Measurements from ENCODE around the gene MYH14.
"Not testable (repeated sequence)": the region's sequence is repeated elsewhere in the genome, so short reads cannot be mapped to it uniquely, and the experiment has no call there.

The MYH14 gene

GRCh38 chr19:50320051-50320450, 116.6 kb downstream of the MYH14 start:
- DNase-seq (ENCODE audit: low spot score): no peak

GRCh38 chr19:50320596-50320995, 117.2 kb downstream of the MYH14 start:
- DNase-seq (ENCODE audit: low spot score): no peak

GRCh38 chr19:50321831-50322230, 118.4 kb downstream of the MYH14 start:
- no peak for DNase-seq (ENCODE audit: low spot score)

GRCh38 chr19:50322234-50322633, 118.8 kb downstream of the MYH14 start:
- no peak for DNase-seq (ENCODE audit: low spot score)

- DNase-seq (ENCODE audit: low spot score): no peak
These were observed 119.7 kb downstream of the MYH14 start for GRCh38 chr19:50322931-50323781.

GRCh38 chr19:50323782-50324133, 120.3 kb downstream of the MYH14 start:
- no peak for DNase-seq (ENCODE audit: low spot score)

GRCh38 chr19:50324331-50324730, 120.9 kb downstream of the MYH14 start:
- DNase-seq (ENCODE audit: low spot score): no peak

- DNase-seq (ENCODE audit: low spot score): peak; percentile 85
These were observed 122.1 kb downstream of the MYH14 start for GRCh38 chr19:50325310-50326100.

- DNase-seq (ENCODE audit: low spot score): no peak
These were observed 122.8 kb downstream of the MYH14 start for GRCh38 chr19:50326101-50326664.

GRCh38 chr19:50327013-50327412, 123.6 kb downstream of the MYH14 start:
- no peak for DNase-seq (ENCODE audit: low spot score)

- DNase-seq (ENCODE audit: low spot score): no peak
These were observed 124.2 kb downstream of the MYH14 start for GRCh38 chr19:50327461-50328223.

- no peak for DNase-seq (ENCODE audit: low spot score)
These were observed 124.9 kb downstream of the MYH14 start for GRCh38 chr19:50328224-50328872.

- DNase-seq (ENCODE audit: low spot score): no peak
These were observed 125.4 kb downstream of the MYH14 start for GRCh38 chr19:50328873-50329145.

- no peak for DNase-seq (ENCODE audit: low spot score)
These were observed 125.9 kb downstream of the MYH14 start, which contains the start of gene KCNC3 for GRCh38 chr19:50329146-50329925. KCNC3 (minus strand) TSS chr19:50329377; CDS start chr19:50329082, 295 bp downstream.

GRCh38 chr19:50329926-50330294, 126.5 kb downstream of the MYH14 start:
- not testable (repeated sequence) for DNase-seq (ENCODE audit: low spot score)

- DNase-seq (ENCODE audit: low spot score): peak; percentile 80
These were observed 127.1 kb downstream of the MYH14 start for GRCh38 chr19:50330365-50331078.

- no peak for DNase-seq (ENCODE audit: low spot score)
These were observed 128.0 kb downstream of the MYH14 start for GRCh38 chr19:50331221-50331993.

GRCh38 chr19:50331994-50332243, 128.5 kb downstream of the MYH14 start:
- DNase-seq (ENCODE audit: low spot score): no peak

GRCh38 chr19:50332244-50333038, 129.0 kb downstream of the MYH14 start:
- DNase-seq (ENCODE audit: low spot score): no peak

Measured in RKO (cell line).